Transverse colon (tissue), 4 donors: ENCODE results near the gene KRT33B. TPM values are rescaled to one million over a fixed set of nuclear protein-coding genes. Genes with fewer than 3 reads are reported as not detected.

Experiments
- DNase-seq: peaks from one replicate; pipeline ENCODE4 v3.0.0-alpha.2; 2019
- H3K27ac ChIP-seq, 4 donors: fragments of 200-600 bp; sonication (generic); 2 replicates each; pipeline ENCODE4 v1.5.1; 2016 to 2018; ENCODE audit warnings: inconsistent platforms in 4 of 4
- H3K27me3 ChIP-seq: fragments of 200-600 bp; sonication (generic); 2 replicates; pipeline ENCODE4 v1.5.1; 2017; ENCODE audit warnings: inconsistent platforms
- H3K36me3 ChIP-seq, 4 donors: fragments of 200-600 bp; sonication (generic); 2 replicates each; pipeline ENCODE4 v1.5.1; 2017 to 2019; ENCODE audit warnings: inconsistent platforms in 4 of 4
- H3K4me1 ChIP-seq, 4 donors: fragments of 200-600 bp; sonication (generic); 2 replicates each; pipeline ENCODE4 v1.5.1; 2017 to 2020; ENCODE audit warnings: inconsistent platforms in 4 of 4
- H3K4me3 ChIP-seq, 4 donors: fragments of 200-600 bp; sonication (generic); 1 replicate in 1 of 4; 2 replicates in 3 of 4; pipeline versions ENCODE4 v1.5.1 to v1.6.1; 2017 to 2019; ENCODE audit warnings: inconsistent platforms in 4 of 4
- H3K9me3 ChIP-seq, 2 donors: fragments of 200-600 bp; sonication (generic); 2 replicates each; pipeline ENCODE4 v1.5.1; 2017 to 2019; ENCODE audit warnings: inconsistent platforms in 2 of 2
- CTCF ChIP-seq, 5 experiments: fragments of 200-600 bp in 3 of 5; fragments of 450-650 bp in 2 of 5; sonication (generic) in 3 of 5; IDR thresholded peaks; 1 replicate in 2 of 5; 2 replicates in 3 of 5; pipeline ENCODE4 v1.5.1; 2016 to 2017; ENCODE audit warnings: antibody characterized with exemption in 5 of 5, inconsistent platforms in 3 of 5, mild to moderate bottlenecking in 2 of 5, moderate library complexity in 1 of 5
- EP300 ChIP-seq: sonication (generic); formaldehyde crosslinking; IDR thresholded peaks from one replicate; pipeline ENCODE4 v1.6.1; 2017; ENCODE audit warnings: antibody characterized with exemption, low read depth
- POLR2A ChIP-seq: fragments of 450-650 bp; IDR thresholded peaks from one replicate; pipeline ENCODE4 v1.6.1; 2016; ENCODE audit warnings: antibody characterized with exemption, mild to moderate bottlenecking, moderate library complexity
- POLR2AphosphoS5 ChIP-seq, 3 donors: sonication (generic); formaldehyde crosslinking; IDR thresholded peaks; one replicate each; pipeline ENCODE4 v1.6.1; 2016; ENCODE audit warnings: antibody characterized with exemption in 3 of 3
- WGBS, 2 donors: methylation state at CpG; one replicate each; pipeline ENCODE4 v1.1.5; 2018; ENCODE audit warnings: low coverage in 1 of 2; 5-methylcytosine and 5-hydroxymethylcytosine counted together
- in situ Hi-C, 4 donors: fragments of 200-750 bp; cut with MboI; loops; one replicate each; pipeline versions ENCODE4 v1.15.0 to v1.15.1; 2017; ENCODE audit warnings: low sequenced_read_pairs in 3 of 4, low pct_ligation_motif_present in 1 of 4, low pct_unique_long_range_greater_than_20kb in 1 of 4
- intact Hi-C: fragments of 100-400 bp; cut with DNase I; formaldehyde crosslinking; loops from one replicate; pipeline ENCODE4 v1.15.1; 2023; ENCODE audit warnings: low total_unique reads
- total RNA-seq, 4 donors: library from RNA; depleted of rRNA; stranded (reverse); fragments of >200 nt; gene quantifications; one replicate each; pipeline ENCODE4 v1.1.0, GENCODE V29; 2016

Gene KRT33B
- total RNA-seq, 4 donors from 2014 or later, result not detected

- DNase-seq, result no peak
- TF ChIP-seq POLR2AphosphoS5 (IDR thresholded peaks at IDR 0.05), result no peak
- H3K27me3 ChIP-seq, result no peaks in the 10 kb centered on the region
- H3K9me3 ChIP-seq, result no peaks in the 10 kb centered on the region
- H3K36me3 ChIP-seq, result no peaks in the 10 kb centered on the region
- no peak overlapping the region for H3K27ac ChIP-seq
- intact Hi-C loops, result no loop called here
- no peaks in the 10 kb centered on the region for H3K4me1 ChIP-seq
- no peak overlapping the region for H3K4me3 ChIP-seq
- in situ Hi-C loops, result no loop called here
- 64% methylated on average over 5 of the region's 5 CpGs; no CpG with 5 or more reads in 1 of the 2 donors for WGBS, 2 donors
Measured at GRCh38 chr17:41413353-41413957, 43.8 kb upstream of the KRT33B start.

- H3K27ac ChIP-seq, result no peak overlapping the region
- in situ Hi-C loops (no loop called here), intact Hi-C loops (no loop called here)
- no peaks in the 10 kb centered on the region for H3K9me3 ChIP-seq
- 91 to 96% methylated on average over 5 to 20 of the region's 20 CpGs for WGBS, 2 donors
- no peaks in the 10 kb centered on the region for H3K36me3 ChIP-seq
- no peaks in the 10 kb centered on the region for H3K4me1 ChIP-seq
- H3K27me3 ChIP-seq, result no peaks in the 10 kb centered on the region
- TF ChIP-seq CTCF (IDR thresholded peaks at IDR 0.05), result no peak
- H3K4me3 ChIP-seq, result no peak overlapping the region
- DNase-seq, result no peak
Measured at GRCh38 chr17:41411072-41411840, 41.6 kb upstream of the KRT33B start.

- WGBS, 2 donors, result 96 to 100% methylated on average over 1 to 10 of the region's 10 CpGs
- Histone ChIP-seq H3K4me1 (no peaks in the 10 kb centered on the region), H3K36me3 (no peaks in the 10 kb centered on the region), H3K27ac (no peak overlapping the region), H3K27me3 (no peaks in the 10 kb centered on the region), H3K4me3 (no peak overlapping the region), H3K9me3 (no peaks in the 10 kb centered on the region)
- DNase-seq, result no peak
- in situ Hi-C loops, result no loop called here
- TF ChIP-seq POLR2A, result no peak
- TF ChIP-seq EP300, result no peak
- TF ChIP-seq POLR2AphosphoS5 (IDR thresholded peaks at IDR 0.05), result no peak
- TF ChIP-seq CTCF (IDR thresholded peaks at IDR 0.05), result no peak
- intact Hi-C loops, result no loop called here
Measured at GRCh38 chr17:41407226-41407625, 37.6 kb upstream of the KRT33B start.

GRCh38 chr17:41406205-41406604 is 36.6 kb upstream of the KRT33B start:
- no peak for DNase-seq
- H3K9me3 ChIP-seq, result no peaks in the 10 kb centered on the region
- H3K27ac ChIP-seq, result no peak overlapping the region
- in situ Hi-C loops (no loop called here), intact Hi-C loops (no loop called here)
- TF ChIP-seq CTCF (IDR thresholded peaks at IDR 0.05) (no peak), POLR2AphosphoS5 (IDR thresholded peaks at IDR 0.05) (no peak), EP300 (no peak), POLR2A (no peak)
- WGBS, 2 donors, result 56% methylated on average over 5 of the region's 5 CpGs; no CpG with 5 or more reads in 1 of the 2 donors
- no peaks in the 10 kb centered on the region for H3K27me3 ChIP-seq
- no peaks in the 10 kb centered on the region for H3K4me1 ChIP-seq
- H3K36me3 ChIP-seq, result no peaks in the 10 kb centered on the region
- no peak overlapping the region for H3K4me3 ChIP-seq
